NOMO-1 treated with DMSO at 0.1 percent for 48 hours (cell line): ENCODE results near the gene ACBD3.
A peak's percentile ranks its signal among the peaks of the same experiment; 100 is the strongest.

Source experiments
- DNase-seq: peaks from one replicate; lab custom pipeline; 2025; ENCODE audit not compliant: unreplicated experiment; lab: John Stamatoyannopoulos, UW

ACBD3 gene

GRCh38 chr1:226135059-226135651 is 51.4 kb downstream of the ACBD3 start:
- no peak for DNase-seq

- no peak for DNase-seq
Measured at GRCh38 chr1:226134170-226135058, 52.1 kb downstream of the ACBD3 start.

GRCh38 chr1:226133504-226134123 is 52.9 kb downstream of the ACBD3 start:
- no peak for DNase-seq

GRCh38 chr1:226132728-226133503 is 53.6 kb downstream of the ACBD3 start:
- no peak for DNase-seq

- DNase-seq = no peak
Measured at GRCh38 chr1:226131639-226132038, 54.9 kb downstream of the ACBD3 start.

GRCh38 chr1:226129230-226129629 is 57.3 kb downstream of the ACBD3 start:
- DNase-seq = no peak

GRCh38 chr1:226128487-226129075 is 58.0 kb downstream of the ACBD3 start:
- DNase-seq = no peak

GRCh38 chr1:226126824-226127569 is 59.5 kb downstream of the ACBD3 start:
- no peak for DNase-seq

- DNase-seq = no peak
Measured at GRCh38 chr1:226125831-226126230, 60.7 kb downstream of the ACBD3 start.

GRCh38 chr1:226125097-226125630 is 61.4 kb downstream of the ACBD3 start:
- DNase-seq = peak; percentile 49

GRCh38 chr1:226123591-226124471 is 62.7 kb downstream of the ACBD3 start:
- DNase-seq = no peak

- DNase-seq = no peak
Measured at GRCh38 chr1:226123212-226123560, 63.4 kb downstream of the ACBD3 start.

GRCh38 chr1:226121587-226122400 is 64.7 kb downstream of the ACBD3 start:
- DNase-seq = peak; percentile 31

- no peak for DNase-seq
Measured at GRCh38 chr1:226121049-226121586, 65.4 kb downstream of the ACBD3 start.

GRCh38 chr1:226120398-226120797 is 66.1 kb downstream of the ACBD3 start:
- DNase-seq = no peak

- no peak for DNase-seq
Measured at GRCh38 chr1:226119169-226119568, 67.4 kb downstream of the ACBD3 start.

GRCh38 chr1:226118357-226118756 is 68.2 kb downstream of the ACBD3 start:
- DNase-seq = no peak

GRCh38 chr1:226117330-226117729 is 69.2 kb downstream of the ACBD3 start:
- no peak for DNase-seq
